Body of pancreas (tissue), 4 donors: ENCODE data around the gene ZBED3. TPM values are rescaled to one million over a fixed set of nuclear protein-coding genes. Genes with fewer than 3 reads are reported as not detected.
"Not testable (repeated sequence)": the region's sequence is repeated elsewhere in the genome, so short reads cannot be mapped to it uniquely, and the experiment has no call there.

ENCODE experiments used
- ATAC-seq: fragments of 150-250 bp; one replicate; pipeline ENCODE4 v1.9.1; 2016
- DNase-seq, 4 donors: peaks; one replicate each; pipeline ENCODE4 v3.0.0-alpha.2; 2019
- H3K27ac ChIP-seq, 4 donors: fragments of 200-600 bp; sonication (generic); 1 replicate in 3 of 4; 2 replicates in 1 of 4; pipeline versions ENCODE4 v1.5.1 to v1.6.1; 2016 to 2019; ENCODE audit warnings: mild to moderate bottlenecking in 1 of 4, mixed read lengths in 1 of 4, moderate library complexity in 1 of 4
- H3K27me3 ChIP-seq, 2 donors: fragments of 200-600 bp; sonication (generic); one replicate each; pipeline ENCODE4 v1.6.0; 2016; ENCODE audit warnings: mild to moderate bottlenecking in 1 of 2
- H3K36me3 ChIP-seq, 2 donors: fragments of 200-600 bp; sonication (generic); replicated peaks in 1 of 2; 2 replicates each; pipeline ENCODE4 v1.5.1; 2016; ENCODE audit warnings: low read depth in 2 of 2; ENCODE audit not compliant: insufficient read depth in 1 of 2
- H3K4me1 ChIP-seq: fragments of 200-600 bp; sonication (generic); one replicate; pipeline ENCODE4 v1.6.0; 2016
- H3K4me3 ChIP-seq, 2 donors: fragments of 200-600 bp; sonication (generic); 1 replicate in 1 of 2; 2 replicates in 1 of 2; pipeline ENCODE4 v1.5.1; 2016 to 2019
- H3K9me3 ChIP-seq, 3 donors: fragments of 200-600 bp; sonication (generic); 1 replicate in 2 of 3; 2 replicates in 1 of 3; pipeline ENCODE4 v1.5.1; 2016
- POLR2A ChIP-seq, 3 donors: fragments of 450-650 bp; IDR thresholded peaks; one replicate each; pipeline ENCODE4 v1.6.1; 2016; ENCODE audit warnings: antibody characterized with exemption in 3 of 3, mild to moderate bottlenecking in 2 of 3
- WGBS, 2 donors: methylation state at CpG; one replicate each; pipeline ENCODE4 v1.1.5; 2017; 5-methylcytosine and 5-hydroxymethylcytosine counted together
- intact Hi-C: fragments of 100-400 bp; cut with DNase I; formaldehyde crosslinking; loops from one replicate; pipeline ENCODE4 v1.15.1; 2023
- total RNA-seq, 2 donors: library from RNA; depleted of rRNA; stranded (reverse); fragments of >200 nt; gene quantifications; one replicate each; pipeline ENCODE4 v1.1.0, GENCODE V29; 2016
- TF ChIP-seq, protein P1 (sequence below), 7 experiments: fragments of 450-650 bp in 4 of 7; fragments of 200-600 bp in 3 of 7; sonication (generic) in 3 of 7; IDR thresholded peaks; one replicate each; pipeline ENCODE4 v1.5.1; 2016 to 2019; ENCODE audit warnings: antibody characterized with exemption in 7 of 7

Gene ZBED3
- total RNA-seq, 2 donors from 2014 or later, result 4.2 to 41.5 TPM

DNA sequence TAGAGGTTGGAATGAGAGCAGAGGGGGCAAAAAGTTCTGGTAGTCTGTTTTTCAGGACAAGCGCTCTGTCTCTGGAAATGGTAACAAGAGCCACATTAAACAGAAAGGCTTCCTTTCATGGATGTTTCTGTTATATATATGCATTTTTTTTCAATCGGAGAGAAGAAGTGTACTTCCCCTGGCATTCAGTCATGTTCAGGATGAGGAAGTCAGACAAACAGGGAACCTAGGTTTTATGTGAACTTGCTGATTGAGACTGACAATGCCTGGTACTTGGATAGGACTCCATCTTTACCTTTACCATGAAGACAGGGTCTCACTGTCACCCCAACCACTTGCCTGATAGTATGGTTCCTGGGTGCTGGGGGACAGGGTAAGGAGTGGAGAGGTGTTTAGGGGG is 30.1 kb upstream of the ZBED3 start:
- ATAC-seq (no peak), DNase-seq (no peak)
- H3K9me3 ChIP-seq, result no peaks in the 10 kb centered on the region
- intact Hi-C loops, result no loop called here
- WGBS, 2 donors, result 69 to 83% methylated on average over 2 of the region's 2 CpGs
- H3K27ac ChIP-seq, result no peak overlapping the region
- no peak overlapping the region for H3K4me3 ChIP-seq
- TF ChIP-seq, protein P1, sequence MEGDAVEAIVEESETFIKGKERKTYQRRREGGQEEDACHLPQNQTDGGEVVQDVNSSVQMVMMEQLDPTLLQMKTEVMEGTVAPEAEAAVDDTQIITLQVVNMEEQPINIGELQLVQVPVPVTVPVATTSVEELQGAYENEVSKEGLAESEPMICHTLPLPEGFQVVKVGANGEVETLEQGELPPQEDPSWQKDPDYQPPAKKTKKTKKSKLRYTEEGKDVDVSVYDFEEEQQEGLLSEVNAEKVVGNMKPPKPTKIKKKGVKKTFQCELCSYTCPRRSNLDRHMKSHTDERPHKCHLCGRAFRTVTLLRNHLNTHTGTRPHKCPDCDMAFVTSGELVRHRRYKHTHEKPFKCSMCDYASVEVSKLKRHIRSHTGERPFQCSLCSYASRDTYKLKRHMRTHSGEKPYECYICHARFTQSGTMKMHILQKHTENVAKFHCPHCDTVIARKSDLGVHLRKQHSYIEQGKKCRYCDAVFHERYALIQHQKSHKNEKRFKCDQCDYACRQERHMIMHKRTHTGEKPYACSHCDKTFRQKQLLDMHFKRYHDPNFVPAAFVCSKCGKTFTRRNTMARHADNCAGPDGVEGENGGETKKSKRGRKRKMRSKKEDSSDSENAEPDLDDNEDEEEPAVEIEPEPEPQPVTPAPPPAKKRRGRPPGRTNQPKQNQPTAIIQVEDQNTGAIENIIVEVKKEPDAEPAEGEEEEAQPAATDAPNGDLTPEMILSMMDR (IDR thresholded peaks at IDR 0.05), result no peak
- no peak for TF ChIP-seq POLR2A (IDR thresholded peaks at IDR 0.05)
- H3K4me1 ChIP-seq, result no peaks in the 10 kb centered on the region
- no peaks in the 10 kb centered on the region for H3K36me3 ChIP-seq
- no peaks in the 10 kb centered on the region for H3K27me3 ChIP-seq

DNA sequence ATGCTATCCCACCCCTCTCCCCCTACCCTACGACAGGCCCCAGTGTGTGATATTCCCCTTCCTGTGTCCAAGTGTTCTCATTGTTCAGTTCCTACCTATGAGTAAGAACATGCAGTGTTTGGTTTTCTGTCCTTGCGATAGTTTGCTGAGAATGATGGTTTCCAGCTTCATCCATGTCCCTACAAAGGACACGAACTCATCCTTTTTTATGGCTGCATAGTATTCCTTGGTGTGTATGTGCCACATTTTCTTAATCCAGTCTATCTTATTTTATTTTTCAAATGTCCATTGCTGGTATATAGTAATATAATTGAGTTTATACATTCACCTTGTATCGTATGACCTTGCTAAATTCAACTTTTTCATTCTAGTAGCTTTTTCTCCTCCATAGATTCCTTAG is 19.9 kb upstream of the ZBED3 start:
- DNase-seq, H3K4me3 ChIP-seq, H3K4me1 ChIP-seq, H3K27ac ChIP-seq, H3K27me3 ChIP-seq, H3K9me3 ChIP-seq, ATAC-seq, H3K36me3 ChIP-seq, intact Hi-C loops: not testable (repeated sequence)
- WGBS, 2 donors, result 92 to 98% methylated on average over 4 of the region's 4 CpGs

DNA sequence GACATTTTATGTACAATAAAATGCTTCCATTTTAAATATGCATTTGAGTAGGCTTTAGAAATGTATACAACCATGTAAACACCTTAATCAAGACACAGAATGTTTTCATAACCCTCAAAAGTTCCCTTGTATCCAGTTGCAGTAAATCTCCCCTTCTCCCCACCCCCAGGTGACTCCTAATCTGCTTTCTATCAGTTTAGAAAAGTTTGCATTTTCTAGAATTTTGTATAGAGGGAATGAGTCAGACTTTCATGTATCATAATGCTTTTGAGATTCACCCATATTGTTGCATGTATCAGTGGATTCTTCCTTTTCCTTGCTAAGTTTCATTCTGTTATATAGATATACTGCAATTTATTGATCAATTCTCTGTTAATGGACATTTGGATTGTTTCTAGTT is 17.7 kb upstream of the ZBED3 start:
- no peaks in the 10 kb centered on the region for H3K36me3 ChIP-seq
- H3K27me3 ChIP-seq, result no peaks in the 10 kb centered on the region
- no peaks in the 10 kb centered on the region for H3K4me1 ChIP-seq
- H3K27ac ChIP-seq, result no peak overlapping the region
- no peak for TF ChIP-seq POLR2A (IDR thresholded peaks at IDR 0.05)
- TF ChIP-seq, protein P1 (IDR thresholded peaks at IDR 0.05), result no peak
- no peak for ATAC-seq
- no peak for DNase-seq
- no peak overlapping the region for H3K4me3 ChIP-seq
- H3K9me3 ChIP-seq, result no peaks in the 10 kb centered on the region
- intact Hi-C loops, result no loop called here

DNA sequence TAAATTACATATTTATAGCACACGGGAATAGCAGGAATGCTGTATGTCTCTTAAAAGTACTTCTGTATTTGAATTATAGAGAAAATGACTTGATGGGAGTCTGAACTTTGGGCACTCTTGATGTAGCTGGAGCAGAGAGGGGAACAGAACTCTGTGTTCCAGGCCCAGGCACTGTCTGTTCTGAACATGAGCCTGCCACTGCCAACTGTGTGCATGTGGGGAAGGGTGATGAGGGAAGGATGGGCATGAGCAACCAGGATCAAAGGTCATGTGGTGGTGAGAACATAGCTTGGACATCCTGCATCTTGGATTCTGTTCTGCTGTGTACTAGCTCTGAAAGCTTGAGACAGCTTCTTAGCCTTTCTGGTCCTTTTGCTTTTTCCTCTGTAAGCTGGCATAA is 16.4 kb upstream of the ZBED3 start:
- WGBS, 2 donors, result 93 to 100% methylated on average over 1 of the region's 1 CpG
- Histone ChIP-seq H3K9me3 (no peaks in the 10 kb centered on the region), H3K27ac (no peak overlapping the region), H3K4me3 (no peak overlapping the region), H3K4me1 (no peaks in the 10 kb centered on the region), H3K36me3 (no peaks in the 10 kb centered on the region), H3K27me3 (no peaks in the 10 kb centered on the region)
- intact Hi-C loops, result no loop called here
- no peak for DNase-seq
- ATAC-seq, result no peak
- TF ChIP-seq POLR2A (IDR thresholded peaks at IDR 0.05), result no peak
- TF ChIP-seq, protein P1 (IDR thresholded peaks at IDR 0.05), result no peak

DNA sequence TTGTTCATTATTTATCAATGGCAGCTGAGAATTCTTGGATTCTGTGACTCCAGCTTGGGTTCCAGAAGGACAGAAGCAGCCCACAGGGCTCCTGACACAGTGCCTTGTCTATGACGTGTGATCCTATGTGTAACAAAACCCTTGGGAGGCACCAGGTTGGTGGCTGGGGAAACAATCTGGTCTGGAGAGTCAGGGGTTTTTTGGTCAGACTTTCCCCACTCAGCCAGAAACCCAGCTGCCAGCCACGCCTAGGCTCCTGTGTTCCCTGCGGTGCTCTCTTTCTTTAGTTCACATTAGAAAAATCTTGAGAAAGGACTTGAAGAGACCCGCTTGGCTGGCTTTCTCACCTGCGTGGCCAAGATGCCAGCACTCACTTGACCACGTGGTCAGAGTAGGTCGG is 15.5 kb upstream of the ZBED3 start:
- intact Hi-C loops, result no loop called here
- Histone ChIP-seq H3K27me3 (no peaks in the 10 kb centered on the region), H3K36me3 (no peaks in the 10 kb centered on the region), H3K27ac (no peak overlapping the region), H3K9me3 (no peaks in the 10 kb centered on the region), H3K4me3 (no peak overlapping the region), H3K4me1 (no peaks in the 10 kb centered on the region)
- TF ChIP-seq, protein P1 (IDR thresholded peaks at IDR 0.05), result no peak
- TF ChIP-seq POLR2A (IDR thresholded peaks at IDR 0.05), result no peak
- WGBS, 2 donors, result 88 to 94% methylated on average over 7 of the region's 7 CpGs
- DNase-seq (no peak), ATAC-seq (no peak)
